WTC11 (cell line): ENCODE results near the gene DYNC1I2. TPM values are rescaled to one million over a fixed set of nuclear protein-coding genes. Genes with fewer than 3 reads are reported as not detected.

Experiments used
- ATAC-seq: fragments of 200-7000 bp; cut with Tn5 transposase; 2 replicates; pipeline ENCODE4 v1.10.0; 2021; ENCODE audit warnings: mild to moderate bottlenecking, moderate library complexity
- CTCF ChIA-PET: fragments of 300-600 bp; sonication (Branson Sonifier 250); formaldehyde crosslinking; loops from one replicate; lab custom pipeline; 2021; ENCODE audit warnings: antibody characterized with exemption; lab: Charles Lee
- POLR2A ChIA-PET: fragments of 350-600 bp; sonication (Branson Sonifier 250); formaldehyde crosslinking; loops from one replicate; lab custom pipeline; 2021; ENCODE audit warnings: antibody characterized with exemption; lab: Charles Lee
- DNase-seq: peaks from one replicate; pipeline ENCODE4 v3.0.0; 2021; ENCODE audit warnings: low spot score
- H3K27ac Mint-ChIP-seq: 2 replicates; pipeline ENCODE4 v1.8.0; 2021; ENCODE audit warnings: mixed read lengths
- H3K27me3 Mint-ChIP-seq: 2 replicates; pipeline ENCODE4 v1.8.0; 2021; ENCODE audit warnings: low read depth, mild to moderate bottlenecking, moderate library complexity, mixed read lengths
- H3K36me3 Mint-ChIP-seq: 2 replicates; pipeline ENCODE4 v1.8.0; 2021; ENCODE audit warnings: mixed read lengths
- H3K4me1 Mint-ChIP-seq: 2 replicates; pipeline ENCODE4 v1.8.0; 2022; ENCODE audit warnings: mixed read lengths
- H3K4me3 Mint-ChIP-seq: 2 replicates; pipeline ENCODE4 v1.8.0; 2021; ENCODE audit warnings: mild to moderate bottlenecking, moderate library complexity, mixed read lengths
- H3K9me3 Mint-ChIP-seq: 2 replicates; pipeline ENCODE4 v1.8.0; 2021; ENCODE audit warnings: mixed read lengths
- ATF1 ChIP-seq: sonication (generic); formaldehyde crosslinking; IDR thresholded peaks from 2 replicates; pipeline ENCODE4 v1.8.1; 2023; ENCODE audit warnings: mild to moderate bottlenecking, moderate library complexity, missing genetic modification reagents
- ELF4 ChIP-seq: sonication (generic); formaldehyde crosslinking; IDR thresholded peaks from 2 replicates; pipeline ENCODE4 v1.8.1; 2022; ENCODE audit warnings: low read depth, mild to moderate bottlenecking, moderate library complexity, missing genetic modification reagents
- EMX1 ChIP-seq: fragments of 250-450 bp; sonication (Bioruptor Pico); IDR thresholded peaks from 2 replicates; pipeline ENCODE4 v1.8.0; 2021; ENCODE audit warnings: mild to moderate bottlenecking
- ESRRA ChIP-seq: sonication (generic); formaldehyde crosslinking; IDR thresholded peaks from 2 replicates; pipeline ENCODE4 v1.8.1; 2022; ENCODE audit warnings: mild to moderate bottlenecking, missing genetic modification reagents, borderline replicate concordance
- FOXP1 ChIP-seq: sonication (generic); formaldehyde crosslinking; IDR thresholded peaks from 2 replicates; pipeline ENCODE4 v1.8.0; 2022; ENCODE audit warnings: missing genetic modification reagents, mild to moderate bottlenecking, moderate library complexity, borderline replicate concordance
- GTF2I ChIP-seq: fragments of 250-450 bp; sonication (Bioruptor Pico); conservative IDR thresholded peaks from 2 replicates; pipeline ENCODE4 v1.4.0; 2021; ENCODE audit warnings: mild to moderate bottlenecking
- JAZF1 ChIP-seq: fragments of 250-450 bp; sonication (Bioruptor Pico); IDR thresholded peaks from 2 replicates; pipeline ENCODE4 v1.9.0; 2021; ENCODE audit warnings: moderate library complexity, mild to moderate bottlenecking, inconsistent platforms
- NFYB ChIP-seq: sonication (generic); formaldehyde crosslinking; conservative IDR thresholded peaks from 2 replicates; pipeline ENCODE4 v1.8.0; 2022; ENCODE audit warnings: low read depth, missing genetic modification reagents
- NR3C1 ChIP-seq: sonication (generic); formaldehyde crosslinking; conservative IDR thresholded peaks from 2 replicates; pipeline ENCODE4 v1.8.1; 2023; ENCODE audit warnings: low read depth, mild to moderate bottlenecking, missing genetic modification reagents
- OVOL2 ChIP-seq: fragments of 250-450 bp; sonication (Bioruptor Pico); IDR thresholded peaks from 2 replicates; pipeline ENCODE4 v1.9.0; 2021; ENCODE audit warnings: mild to moderate bottlenecking, borderline replicate concordance
- SMAD4 ChIP-seq: sonication (generic); formaldehyde crosslinking; IDR thresholded peaks from 2 replicates; pipeline ENCODE4 v1.8.0; 2022; ENCODE audit warnings: mild to moderate bottlenecking, missing genetic modification reagents
- SP1 ChIP-seq: sonication (generic); formaldehyde crosslinking; conservative IDR thresholded peaks from 2 replicates; pipeline ENCODE4 v1.8.1; 2022; ENCODE audit warnings: missing genetic modification reagents
- ZNF263 ChIP-seq: sonication (generic); formaldehyde crosslinking; IDR thresholded peaks from 2 replicates; pipeline ENCODE4 v1.8.1; 2022; ENCODE audit warnings: low read depth, mild to moderate bottlenecking, moderate library complexity, missing genetic modification reagents
- total RNA-seq: library from RNA; stranded (reverse); gene quantifications from 3 replicates; pipeline ENCODE4 v1.2.3, GENCODE V29; 2021
- TF ChIP-seq, protein P1 (sequence below): sonication (generic); formaldehyde crosslinking; IDR thresholded peaks from 2 replicates; pipeline ENCODE4 v1.8.1; 2023; ENCODE audit warnings: mild to moderate bottlenecking, missing genetic modification reagents, borderline replicate concordance
- TF ChIP-seq, protein P2 (sequence below): sonication (generic); formaldehyde crosslinking; IDR thresholded peaks from 2 replicates; pipeline ENCODE4 v1.8.1; 2022; ENCODE audit warnings: mild to moderate bottlenecking, missing genetic modification reagents, moderate library complexity, borderline replicate concordance
- TF ChIP-seq, protein P3 (sequence below): sonication (generic); formaldehyde crosslinking; IDR thresholded peaks from 2 replicates; pipeline ENCODE4 v1.8.1; 2022; ENCODE audit warnings: low read depth, mild to moderate bottlenecking, moderate library complexity, missing genetic modification reagents, borderline replicate concordance
- TF ChIP-seq, protein P4 (sequence below): fragments of 250-450 bp; sonication (Bioruptor Pico); IDR thresholded peaks from 2 replicates; pipeline ENCODE4 v1.9.0; 2021; ENCODE audit warnings: moderate library complexity, mild to moderate bottlenecking, inconsistent platforms, borderline replicate concordance
- TF ChIP-seq, protein P5 (sequence below): sonication (generic); formaldehyde crosslinking; IDR thresholded peaks from 2 replicates; pipeline ENCODE4 v1.8.1; 2023; ENCODE audit warnings: mild to moderate bottlenecking, missing genetic modification reagents
- TF ChIP-seq, protein P6 (sequence below): fragments of 250-450 bp; sonication (Bioruptor Pico); IDR thresholded peaks from 2 replicates; pipeline ENCODE4 v2.1.2; 2022; ENCODE audit warnings: mild to moderate bottlenecking, moderate library complexity
- TF ChIP-seq, protein P7 (sequence below): sonication (generic); formaldehyde crosslinking; IDR thresholded peaks from 2 replicates; pipeline ENCODE4 v1.8.0; 2022; ENCODE audit warnings: mild to moderate bottlenecking, missing genetic modification reagents

DYNC1I2 gene
- total RNA-seq, 1 experiment from 2014 or later: 73.7 TPM

DNA sequence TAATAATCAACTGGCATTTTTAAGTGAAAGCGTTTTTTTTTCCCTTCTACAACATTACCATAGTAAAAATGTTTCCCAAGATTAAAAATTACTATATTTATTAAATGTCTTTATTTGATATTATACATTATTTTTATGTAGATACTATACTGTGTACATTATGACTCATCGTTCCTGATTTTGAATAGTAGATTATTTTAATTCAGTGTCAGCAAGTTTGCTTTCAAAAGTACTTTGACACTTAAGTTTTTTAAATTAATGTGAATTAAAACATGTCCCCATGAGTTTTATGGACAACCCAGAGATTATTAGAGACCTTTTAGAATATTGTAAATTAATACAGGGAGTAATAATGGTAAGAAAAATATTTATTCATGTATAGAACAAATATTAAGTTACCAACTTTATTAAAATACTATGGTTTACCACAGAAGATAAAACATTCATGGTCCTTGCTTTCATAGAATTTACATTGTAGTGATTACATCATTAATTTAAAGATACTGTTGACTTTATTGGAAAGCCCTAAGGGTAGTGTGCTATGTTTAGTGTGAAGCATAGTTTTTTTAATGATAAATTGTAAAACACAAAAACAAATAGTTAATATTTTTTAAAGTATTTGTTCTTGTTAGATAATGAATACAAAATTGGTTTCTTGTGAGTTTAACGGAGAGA is 21.9 kb downstream of the DYNC1I2 start (continued):
- no peak for TF ChIP-seq ELF4
- TF ChIP-seq FOXP1: no peak

DNA sequence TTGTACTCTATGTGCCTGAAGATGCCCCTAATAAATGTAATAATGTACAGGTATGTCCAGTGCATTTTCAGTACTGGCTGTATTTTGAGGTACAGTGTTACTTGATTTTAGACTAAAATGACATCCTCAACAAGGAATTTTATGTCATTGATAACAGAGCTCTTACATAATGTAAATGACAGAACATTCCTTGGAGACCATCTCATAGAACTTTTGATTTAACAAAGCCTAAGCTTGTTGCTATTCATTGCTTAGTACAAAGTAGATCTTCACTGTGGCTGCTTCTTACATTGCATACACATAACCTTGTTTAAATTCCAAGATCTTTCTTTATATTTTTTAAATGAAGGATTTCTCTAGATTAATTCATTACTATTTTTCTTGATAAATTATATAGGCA is 24.1 kb downstream of the DYNC1I2 start:
- ChIA-PET CTCF (interaction anchor here (0.8 kb wide), 1 partner anchor 137 kb away, joined by 3 read pairs; no protein-coding TSS in a partner anchor), POLR2A (no interaction called here)
- no peak for DNase-seq
- Mint-ChIP-seq H3K27me3 (no peaks in the 10 kb centered on the region), H3K4me3 (no peak overlapping the region), H3K9me3 (no peaks in the 10 kb centered on the region), H3K36me3 (no peaks in the 10 kb centered on the region), H3K27ac (no peak overlapping the region), H3K4me1 (no peaks in the 10 kb centered on the region; the same call in 1 of the 2 replicates)
- TF ChIP-seq ELF4 (no peak), GTF2I (CRISPR knock-in tag) (no peak), FOXP1 (no peak)
- no peak for ATAC-seq

DNA sequence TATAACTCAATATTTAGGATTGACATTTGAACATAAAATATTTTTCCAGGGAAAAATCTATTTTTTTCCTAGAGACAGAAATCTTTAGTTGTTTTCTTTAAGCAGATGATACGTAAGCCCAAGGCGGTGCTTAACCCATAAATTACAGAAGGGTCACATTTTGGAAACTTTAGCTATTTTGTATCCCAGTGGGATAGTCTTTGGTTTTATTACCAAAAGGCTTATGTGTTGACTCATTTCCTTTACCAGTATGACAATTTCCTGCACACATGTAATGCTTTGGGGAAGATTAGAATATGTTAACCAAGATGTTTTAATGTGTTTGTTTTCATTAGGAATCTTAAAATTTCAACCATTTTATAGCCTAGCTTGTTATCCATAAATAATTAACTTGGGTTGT is 24.8 kb downstream of the DYNC1I2 start:
- no peak for DNase-seq
- ChIA-PET CTCF (interaction anchor here (0.6 to 1.3 kb wide), 3 partner anchors 8 to 223 kb away, joined by 3 to 5 read pairs (median 3); no protein-coding TSS in a partner anchor), POLR2A (no interaction called here)
- H3K4me1 Mint-ChIP-seq: no peaks in the 10 kb centered on the region
- no peaks in the 10 kb centered on the region for H3K27me3 Mint-ChIP-seq
- H3K4me3 Mint-ChIP-seq: no peak overlapping the region
- no peak for ATAC-seq
- no peaks in the 10 kb centered on the region for H3K9me3 Mint-ChIP-seq
- H3K27ac Mint-ChIP-seq: no peak overlapping the region
- H3K36me3 Mint-ChIP-seq: no peaks in the 10 kb centered on the region
- TF ChIP-seq, protein P1, sequence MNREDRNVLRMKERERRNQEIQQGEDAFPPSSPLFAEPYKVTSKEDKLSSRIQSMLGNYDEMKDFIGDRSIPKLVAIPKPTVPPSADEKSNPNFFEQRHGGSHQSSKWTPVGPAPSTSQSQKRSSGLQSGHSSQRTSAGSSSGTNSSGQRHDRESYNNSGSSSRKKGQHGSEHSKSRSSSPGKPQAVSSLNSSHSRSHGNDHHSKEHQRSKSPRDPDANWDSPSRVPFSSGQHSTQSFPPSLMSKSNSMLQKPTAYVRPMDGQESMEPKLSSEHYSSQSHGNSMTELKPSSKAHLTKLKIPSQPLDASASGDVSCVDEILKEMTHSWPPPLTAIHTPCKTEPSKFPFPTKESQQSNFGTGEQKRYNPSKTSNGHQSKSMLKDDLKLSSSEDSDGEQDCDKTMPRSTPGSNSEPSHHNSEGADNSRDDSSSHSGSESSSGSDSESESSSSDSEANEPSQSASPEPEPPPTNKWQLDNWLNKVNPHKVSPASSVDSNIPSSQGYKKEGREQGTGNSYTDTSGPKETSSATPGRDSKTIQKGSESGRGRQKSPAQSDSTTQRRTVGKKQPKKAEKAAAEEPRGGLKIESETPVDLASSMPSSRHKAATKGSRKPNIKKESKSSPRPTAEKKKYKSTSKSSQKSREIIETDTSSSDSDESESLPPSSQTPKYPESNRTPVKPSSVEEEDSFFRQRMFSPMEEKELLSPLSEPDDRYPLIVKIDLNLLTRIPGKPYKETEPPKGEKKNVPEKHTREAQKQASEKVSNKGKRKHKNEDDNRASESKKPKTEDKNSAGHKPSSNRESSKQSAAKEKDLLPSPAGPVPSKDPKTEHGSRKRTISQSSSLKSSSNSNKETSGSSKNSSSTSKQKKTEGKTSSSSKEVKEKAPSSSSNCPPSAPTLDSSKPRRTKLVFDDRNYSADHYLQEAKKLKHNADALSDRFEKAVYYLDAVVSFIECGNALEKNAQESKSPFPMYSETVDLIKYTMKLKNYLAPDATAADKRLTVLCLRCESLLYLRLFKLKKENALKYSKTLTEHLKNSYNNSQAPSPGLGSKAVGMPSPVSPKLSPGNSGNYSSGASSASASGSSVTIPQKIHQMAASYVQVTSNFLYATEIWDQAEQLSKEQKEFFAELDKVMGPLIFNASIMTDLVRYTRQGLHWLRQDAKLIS (CRISPR knock-in tag): no peak
- TF ChIP-seq EMX1 (CRISPR knock-in tag) (no peak), ZNF263 (CRISPR knock-in tag) (no peak), OVOL2 (CRISPR knock-in tag) (no peak), NR3C1 (CRISPR knock-in tag) (no peak), ATF1 (no peak), JAZF1 (CRISPR knock-in tag) (no peak), SP1 (CRISPR knock-in tag) (no peak), ESRRA (CRISPR knock-in tag) (no peak), SMAD4 (no peak), NFYB (CRISPR knock-in tag) (no peak)
- TF ChIP-seq, protein P2, sequence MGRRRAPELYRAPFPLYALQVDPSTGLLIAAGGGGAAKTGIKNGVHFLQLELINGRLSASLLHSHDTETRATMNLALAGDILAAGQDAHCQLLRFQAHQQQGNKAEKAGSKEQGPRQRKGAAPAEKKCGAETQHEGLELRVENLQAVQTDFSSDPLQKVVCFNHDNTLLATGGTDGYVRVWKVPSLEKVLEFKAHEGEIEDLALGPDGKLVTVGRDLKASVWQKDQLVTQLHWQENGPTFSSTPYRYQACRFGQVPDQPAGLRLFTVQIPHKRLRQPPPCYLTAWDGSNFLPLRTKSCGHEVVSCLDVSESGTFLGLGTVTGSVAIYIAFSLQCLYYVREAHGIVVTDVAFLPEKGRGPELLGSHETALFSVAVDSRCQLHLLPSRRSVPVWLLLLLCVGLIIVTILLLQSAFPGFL (CRISPR knock-in tag): no peak
- TF ChIP-seq, protein P3, sequence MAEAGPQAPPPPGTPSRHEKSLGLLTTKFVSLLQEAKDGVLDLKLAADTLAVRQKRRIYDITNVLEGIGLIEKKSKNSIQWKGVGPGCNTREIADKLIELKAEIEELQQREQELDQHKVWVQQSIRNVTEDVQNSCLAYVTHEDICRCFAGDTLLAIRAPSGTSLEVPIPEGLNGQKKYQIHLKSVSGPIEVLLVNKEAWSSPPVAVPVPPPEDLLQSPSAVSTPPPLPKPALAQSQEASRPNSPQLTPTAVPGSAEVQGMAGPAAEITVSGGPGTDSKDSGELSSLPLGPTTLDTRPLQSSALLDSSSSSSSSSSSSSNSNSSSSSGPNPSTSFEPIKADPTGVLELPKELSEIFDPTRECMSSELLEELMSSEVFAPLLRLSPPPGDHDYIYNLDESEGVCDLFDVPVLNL (CRISPR knock-in tag): no peak
- TF ChIP-seq, protein P4, sequence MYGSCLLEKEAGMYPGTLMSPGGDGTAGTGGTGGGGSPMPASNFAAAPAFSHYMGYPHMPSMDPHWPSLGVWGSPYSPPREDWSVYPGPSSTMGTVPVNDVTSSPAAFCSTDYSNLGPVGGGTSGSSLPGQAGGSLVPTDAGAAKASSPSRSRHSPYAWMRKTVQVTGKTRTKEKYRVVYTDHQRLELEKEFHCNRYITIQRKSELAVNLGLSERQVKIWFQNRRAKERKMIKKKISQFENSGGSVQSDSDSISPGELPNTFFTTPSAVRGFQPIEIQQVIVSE: no peak
- TF ChIP-seq, protein P5, sequence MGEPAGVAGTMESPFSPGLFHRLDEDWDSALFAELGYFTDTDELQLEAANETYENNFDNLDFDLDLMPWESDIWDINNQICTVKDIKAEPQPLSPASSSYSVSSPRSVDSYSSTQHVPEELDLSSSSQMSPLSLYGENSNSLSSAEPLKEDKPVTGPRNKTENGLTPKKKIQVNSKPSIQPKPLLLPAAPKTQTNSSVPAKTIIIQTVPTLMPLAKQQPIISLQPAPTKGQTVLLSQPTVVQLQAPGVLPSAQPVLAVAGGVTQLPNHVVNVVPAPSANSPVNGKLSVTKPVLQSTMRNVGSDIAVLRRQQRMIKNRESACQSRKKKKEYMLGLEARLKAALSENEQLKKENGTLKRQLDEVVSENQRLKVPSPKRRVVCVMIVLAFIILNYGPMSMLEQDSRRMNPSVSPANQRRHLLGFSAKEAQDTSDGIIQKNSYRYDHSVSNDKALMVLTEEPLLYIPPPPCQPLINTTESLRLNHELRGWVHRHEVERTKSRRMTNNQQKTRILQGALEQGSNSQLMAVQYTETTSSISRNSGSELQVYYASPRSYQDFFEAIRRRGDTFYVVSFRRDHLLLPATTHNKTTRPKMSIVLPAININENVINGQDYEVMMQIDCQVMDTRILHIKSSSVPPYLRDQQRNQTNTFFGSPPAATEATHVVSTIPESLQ (CRISPR knock-in tag): no peak
- TF ChIP-seq, protein P6, sequence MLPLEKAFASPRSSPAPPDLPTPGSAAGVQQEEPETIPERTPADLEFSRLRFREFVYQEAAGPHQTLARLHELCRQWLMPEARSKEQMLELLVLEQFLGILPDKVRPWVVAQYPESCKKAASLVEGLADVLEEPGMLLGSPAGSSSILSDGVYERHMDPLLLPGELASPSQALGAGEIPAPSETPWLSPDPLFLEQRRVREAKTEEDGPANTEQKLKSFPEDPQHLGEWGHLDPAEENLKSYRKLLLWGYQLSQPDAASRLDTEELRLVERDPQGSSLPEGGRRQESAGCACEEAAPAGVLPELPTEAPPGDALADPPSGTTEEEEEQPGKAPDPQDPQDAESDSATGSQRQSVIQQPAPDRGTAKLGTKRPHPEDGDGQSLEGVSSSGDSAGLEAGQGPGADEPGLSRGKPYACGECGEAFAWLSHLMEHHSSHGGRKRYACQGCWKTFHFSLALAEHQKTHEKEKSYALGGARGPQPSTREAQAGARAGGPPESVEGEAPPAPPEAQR (CRISPR knock-in tag): no peak
- TF ChIP-seq, protein P7, sequence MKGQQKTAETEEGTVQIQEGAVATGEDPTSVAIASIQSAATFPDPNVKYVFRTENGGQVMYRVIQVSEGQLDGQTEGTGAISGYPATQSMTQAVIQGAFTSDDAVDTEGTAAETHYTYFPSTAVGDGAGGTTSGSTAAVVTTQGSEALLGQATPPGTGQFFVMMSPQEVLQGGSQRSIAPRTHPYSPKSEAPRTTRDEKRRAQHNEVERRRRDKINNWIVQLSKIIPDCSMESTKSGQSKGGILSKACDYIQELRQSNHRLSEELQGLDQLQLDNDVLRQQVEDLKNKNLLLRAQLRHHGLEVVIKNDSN (CRISPR knock-in tag): no peak
